ENCODE measurements around the gene SLC29A3. TPM values are rescaled to one million over a fixed set of nuclear protein-coding genes. Genes with fewer than 3 reads are reported as not detected.

The SLC29A3 gene
- total RNA-seq, 1 experiment from 2014 or later = 9.2 TPM

GRCh38 chr10:71375952-71376351 lies 56.9 kb downstream of the SLC29A3 start:
- no peaks in the 10 kb centered on the region for H3K79me1 ChIP-seq (ENCODE audit: insufficient read depth, low read depth, low read length, poor library complexity, severe bottlenecking)
- no peaks in the 10 kb centered on the region for H3K23me2 ChIP-seq (ENCODE audit: insufficient read length, low read depth, low read length, poor library complexity, severe bottlenecking)
- DNase-seq = no peak
- H3K79me2 ChIP-seq (ENCODE audit: insufficient read depth, low read length) = no peaks in the 10 kb centered on the region
- peak overlapping the region in 1 of 2 experiments; percentile 29; a peak in 1 of 5 replicates for H3K4me3 Mint-ChIP-seq
- no peak overlapping the region for H3T11ph ChIP-seq (ENCODE audit: low read length)
- H3K9ac ChIP-seq (ENCODE audit: extremely low read depth, insufficient read length, low read length) = no peak overlapping the region
- H3K18ac ChIP-seq (ENCODE audit: insufficient read length, low read depth, low read length) = no peak overlapping the region
- H3K9me3 Mint-ChIP-seq = no peaks in the 10 kb centered on the region
- H2BK5ac ChIP-seq (ENCODE audit: insufficient read length, low read length) = no peak overlapping the region
- H2BK15ac ChIP-seq (ENCODE audit: low read depth, low read length) = no peak overlapping the region
- no peak overlapping the region for H3K27ac ChIP-seq (ENCODE audit: insufficient read length, low read depth, low read length)
- no peaks in the 10 kb centered on the region for H4K20me1 ChIP-seq (ENCODE audit: control insufficient read depth, insufficient read depth, insufficient read length)
- H4K5ac ChIP-seq (ENCODE audit: insufficient read length, low read depth, low read length) = no peak overlapping the region
- no peak overlapping the region for H2BK20ac ChIP-seq (ENCODE audit: low read depth, low read length, poor library complexity, severe bottlenecking)
- no peak overlapping the region for H2AK5ac ChIP-seq (ENCODE audit: insufficient read length, low read length)
- no peaks in the 10 kb centered on the region for H3K27me3 ChIP-seq (ENCODE audit: insufficient read depth, low read length)
- no peak overlapping the region for H2BK120ac ChIP-seq (ENCODE audit: low read depth, low read length, poor library complexity, severe bottlenecking)
- no peaks in the 10 kb centered on the region for H3K36me3 Mint-ChIP-seq (ENCODE audit: insufficient read depth in 1 of 3, low read depth in 3 of 3)
- H3K4me1 ChIP-seq (ENCODE audit: insufficient read depth, low read length) = no peaks in the 10 kb centered on the region
- H3K27me3 Mint-ChIP-seq (ENCODE audit: low read depth) = peaks cover 22% of the 10 kb centered on the region
- peaks cover 4 to 5% of the 10 kb centered on the region in 2 experiments for H3K4me1 Mint-ChIP-seq
- no peak overlapping the region for H3K23ac ChIP-seq (ENCODE audit: insufficient read length, low read depth, low read length)
- H3K27ac Mint-ChIP-seq = peak overlapping the region in 1 of 3 experiments; percentile 50; a peak in 1 of 7 replicates
- no peak overlapping the region for H2AFZ ChIP-seq (ENCODE audit: low read length)
- no peak overlapping the region for H3K4ac ChIP-seq (ENCODE audit: low read depth, low read length)
- H4K91ac ChIP-seq (ENCODE audit: insufficient read length, low read depth, low read length) = no peak overlapping the region
- H3K9me3 ChIP-seq (ENCODE audit: control insufficient read depth, low read depth, low read length) = no peaks in the 10 kb centered on the region
- H3K56ac ChIP-seq (ENCODE audit: insufficient read length, low read depth, low read length) = no peak overlapping the region
- H2BK12ac ChIP-seq (ENCODE audit: insufficient read length, low read depth, low read length) = no peak overlapping the region
- H3K14ac ChIP-seq (ENCODE audit: insufficient read depth, low read length) = no peak overlapping the region
- no peak for TF ChIP-seq CTCF (conservative IDR thresholded peaks at IDR 0.05)
- H4K8ac ChIP-seq (replicated peaks; ENCODE audit: insufficient read length, low read depth, low read length) = no peak overlapping the region
- no CpG with 5 or more reads among the region's 3 CpGs for WGBS (ENCODE audit: extremely low coverage, insufficient read length, low lambda C conversion rate)
- H3K4me2 ChIP-seq (ENCODE audit: insufficient read depth, insufficient read length, low read length) = no peak overlapping the region

Data from H9 (cell line).